ENCODE measurements around the gene TCFL5. TPM values are rescaled to one million over a fixed set of nuclear protein-coding genes. Genes with fewer than 3 reads are reported as not detected.
"Not testable (repeated sequence)": the region's sequence is repeated elsewhere in the genome, so short reads cannot be mapped to it uniquely, and the experiment has no call there.

TCFL5 gene
- total RNA-seq, 1 experiment from 2014 or later: 11.7 TPM

DNA sequence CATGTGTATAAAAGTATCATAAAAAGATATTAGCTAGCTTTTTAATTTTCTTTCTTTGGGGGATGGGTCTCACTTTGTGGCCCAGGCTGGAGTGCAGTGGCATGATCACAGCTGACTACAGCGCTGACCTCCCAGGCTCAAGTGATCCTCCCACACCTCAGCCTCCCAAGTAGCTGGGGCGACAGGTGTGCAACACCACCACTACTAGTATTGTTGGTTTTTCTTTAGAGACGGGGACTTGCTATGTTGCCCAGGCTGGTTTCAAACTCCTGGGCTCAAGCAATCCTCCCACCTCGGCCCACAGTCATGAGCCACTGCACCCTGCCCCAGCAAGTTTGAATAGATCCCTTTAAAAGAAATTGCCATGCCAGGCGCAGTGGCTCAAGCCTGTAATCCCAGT, 6.5 kb downstream of the TCFL5 start:
- DNase-seq (ENCODE audit: low read depth): no peak

DNA sequence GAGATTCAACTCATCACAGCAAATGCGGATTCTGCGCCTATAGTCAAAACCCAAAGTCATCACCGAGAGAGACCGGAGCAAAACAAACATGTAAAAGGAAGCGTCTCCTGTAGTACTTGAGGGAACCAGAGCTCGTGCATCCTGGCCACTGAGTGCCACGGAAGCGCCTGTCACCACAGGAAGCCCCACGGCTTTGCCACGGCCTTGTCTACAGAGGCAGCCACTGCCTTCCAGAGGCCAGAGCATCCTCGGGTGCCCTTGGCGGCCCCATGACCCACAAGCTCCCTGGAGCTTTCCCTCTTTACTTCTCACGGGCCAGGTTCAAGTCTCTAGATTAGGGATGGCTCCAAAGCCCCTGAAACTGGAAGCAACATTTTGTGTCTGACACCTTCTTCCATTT, 7.5 kb downstream of the TCFL5 start:
- DNase-seq (ENCODE audit: low read depth): no peak

DNA sequence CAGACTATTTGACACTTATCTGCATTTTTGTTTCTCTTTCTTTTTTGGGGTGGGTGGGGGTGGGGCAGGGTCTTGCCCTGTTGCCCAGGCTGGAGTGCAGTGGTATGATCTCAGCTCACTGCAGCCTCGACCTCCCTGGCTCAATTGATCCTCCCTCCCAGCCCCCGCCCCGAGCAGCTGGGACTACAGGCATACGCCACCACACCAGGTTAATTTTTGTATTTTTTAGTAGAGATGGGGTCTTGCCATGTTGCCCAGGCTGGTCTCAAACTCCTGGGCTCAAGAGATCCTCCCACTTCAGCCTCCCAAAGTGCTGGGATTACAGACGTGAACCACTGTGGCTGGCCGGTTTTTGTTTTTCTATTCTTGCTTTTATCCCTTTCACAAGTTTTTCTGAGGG, 8.3 kb downstream of the TCFL5 start:
- not testable (repeated sequence) for DNase-seq (ENCODE audit: low read depth)

DNA sequence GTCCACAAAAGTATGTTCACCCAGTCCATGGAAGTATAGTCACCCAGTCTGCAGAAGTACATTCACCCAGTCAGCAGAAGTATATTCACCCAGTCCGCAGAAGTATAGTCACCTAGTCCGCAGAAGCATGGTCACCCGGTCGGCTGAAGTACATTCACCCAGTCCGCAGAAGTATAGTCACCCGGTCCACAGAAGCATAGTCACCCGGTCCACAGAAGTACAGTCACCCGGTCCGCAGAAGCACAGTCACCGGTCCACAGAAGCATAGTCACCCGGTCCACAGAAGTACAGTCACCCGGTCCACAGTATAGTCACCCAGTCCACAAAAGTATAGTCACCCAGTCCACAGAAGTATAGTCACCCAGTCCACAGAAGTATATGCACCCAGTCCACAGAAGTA, 8.8 kb downstream of the TCFL5 start:
- DNase-seq (ENCODE audit: low read depth): no peak

DNA sequence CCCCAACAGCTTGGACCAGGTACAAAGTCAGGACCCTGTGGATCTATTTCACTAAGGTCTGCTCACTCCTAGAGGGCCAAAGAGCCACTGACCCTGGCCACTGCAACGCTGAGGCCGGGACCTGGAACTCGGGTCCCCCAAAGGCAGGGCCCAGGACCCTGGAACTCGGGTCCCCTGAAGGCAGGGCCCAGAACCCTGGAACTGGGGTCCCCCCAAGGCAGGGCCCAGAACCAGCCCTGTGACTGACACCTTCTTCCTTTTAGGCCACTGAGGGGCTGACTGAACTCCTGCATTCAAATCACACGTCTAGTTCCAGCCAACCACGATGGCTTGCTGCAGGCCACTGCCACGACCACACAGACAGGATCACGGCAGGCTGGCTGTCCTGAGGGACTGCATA, 9.4 kb downstream of the TCFL5 start:
- no peak for DNase-seq (ENCODE audit: low read depth)

DNA sequence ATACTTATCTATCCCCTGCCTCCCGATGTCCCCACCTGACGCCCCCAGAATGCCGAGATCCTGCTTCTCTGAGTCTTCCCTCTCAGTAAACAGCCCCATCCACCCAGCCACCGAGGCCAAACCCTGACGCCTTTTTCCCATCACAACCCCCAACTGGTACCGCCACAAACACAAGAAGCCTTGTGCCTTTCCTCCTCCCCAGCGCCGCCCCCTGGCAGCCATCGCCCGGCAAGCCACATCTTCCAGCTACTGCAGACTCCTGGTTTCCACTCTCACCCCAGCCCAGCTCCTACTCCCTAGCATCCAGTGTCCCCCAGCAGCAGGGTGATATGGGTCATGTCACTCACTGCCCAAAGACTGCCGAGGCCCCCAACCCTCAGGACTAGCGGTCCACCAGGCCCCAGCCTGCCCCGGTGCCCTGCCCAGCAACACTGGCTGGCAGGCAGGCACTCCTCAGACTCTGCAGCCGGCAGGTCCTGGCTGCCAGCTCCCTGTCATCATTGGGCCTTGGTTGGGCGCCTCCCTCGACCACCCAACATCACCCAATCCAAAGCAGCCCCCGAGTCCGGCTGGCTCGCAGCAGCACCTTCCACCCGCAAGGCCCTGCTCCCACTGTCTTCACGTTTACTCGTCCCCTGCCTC, 11.2 kb downstream of the TCFL5 start:
- no peak for DNase-seq (ENCODE audit: low read depth)

DNA sequence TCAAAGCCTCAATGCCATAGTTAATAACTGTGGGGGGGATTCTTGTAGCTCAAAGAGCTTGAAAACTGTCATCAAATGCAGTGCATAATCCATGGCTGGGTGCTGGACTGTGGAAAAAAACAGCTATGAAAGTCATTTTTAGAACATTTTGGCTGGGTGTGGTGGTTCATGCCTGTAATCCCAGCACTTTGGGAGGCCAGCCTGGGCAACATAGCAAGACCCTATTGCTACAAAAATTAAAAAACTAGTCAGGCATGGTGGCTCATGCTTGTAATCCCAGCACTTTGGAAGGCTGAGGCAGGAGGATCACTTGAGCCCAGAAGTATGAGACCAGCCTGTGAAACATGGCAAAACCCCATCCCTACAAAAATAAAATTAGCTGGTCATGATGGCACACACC, 12.2 kb downstream of the TCFL5 start:
- no peak for DNase-seq (ENCODE audit: low read depth)

DNA sequence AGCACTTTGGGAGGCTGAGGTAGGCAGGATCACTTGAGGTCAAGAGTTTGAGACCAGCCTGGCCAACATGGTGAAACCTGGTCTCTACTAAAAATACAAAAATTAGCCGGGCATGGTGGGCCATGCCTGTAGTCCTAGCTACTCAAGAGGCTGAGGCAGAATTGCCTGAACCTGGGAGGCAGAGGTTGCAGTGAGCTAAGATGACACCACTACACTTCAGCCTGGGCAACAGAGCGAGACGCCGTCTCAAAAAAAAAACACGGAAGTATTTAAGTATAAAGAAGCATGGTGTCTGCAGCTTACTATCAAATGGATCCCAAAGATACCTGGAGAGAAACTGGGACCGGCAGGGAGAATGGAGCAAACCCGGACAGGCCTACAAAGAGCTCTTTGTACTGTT, 12.7 kb downstream of the TCFL5 start:
- DNase-seq (ENCODE audit: low read depth): not testable (repeated sequence)

DNA sequence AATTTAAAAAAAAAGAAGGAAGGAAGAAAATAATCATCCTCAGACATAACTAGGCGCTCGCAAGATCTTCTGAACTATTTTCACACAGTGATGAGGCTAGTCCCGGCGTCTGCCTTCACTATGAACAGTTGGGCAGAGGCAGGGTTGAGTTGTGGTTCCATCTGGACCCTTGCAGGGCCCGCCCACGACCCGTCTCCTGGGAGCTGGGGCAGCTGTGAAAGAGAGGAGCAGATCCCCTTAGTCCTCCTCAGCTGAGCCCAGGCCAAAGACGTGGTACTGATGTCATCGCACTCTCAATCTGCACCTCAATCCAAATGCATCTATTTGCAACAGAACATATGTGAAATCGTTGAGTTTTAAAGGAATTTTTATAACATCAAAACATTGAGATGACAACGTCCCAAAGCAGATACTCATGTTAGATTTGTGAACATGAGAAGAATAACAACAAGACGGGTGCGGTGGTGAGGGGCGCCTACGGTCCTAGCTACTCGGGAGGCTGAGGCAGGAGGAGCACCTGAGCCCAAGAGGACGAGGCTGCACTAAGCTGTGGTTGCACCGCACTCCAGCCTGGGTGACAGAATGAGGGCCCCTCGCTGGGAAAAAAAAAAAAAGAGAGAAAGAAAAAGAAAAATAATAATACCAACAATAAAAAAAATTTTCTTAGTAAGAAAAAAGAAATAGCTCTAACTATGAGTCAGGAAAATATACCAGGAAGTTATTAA, 15.3 kb downstream of the TCFL5 start:
- no peak for DNase-seq (ENCODE audit: low read depth)

DNA sequence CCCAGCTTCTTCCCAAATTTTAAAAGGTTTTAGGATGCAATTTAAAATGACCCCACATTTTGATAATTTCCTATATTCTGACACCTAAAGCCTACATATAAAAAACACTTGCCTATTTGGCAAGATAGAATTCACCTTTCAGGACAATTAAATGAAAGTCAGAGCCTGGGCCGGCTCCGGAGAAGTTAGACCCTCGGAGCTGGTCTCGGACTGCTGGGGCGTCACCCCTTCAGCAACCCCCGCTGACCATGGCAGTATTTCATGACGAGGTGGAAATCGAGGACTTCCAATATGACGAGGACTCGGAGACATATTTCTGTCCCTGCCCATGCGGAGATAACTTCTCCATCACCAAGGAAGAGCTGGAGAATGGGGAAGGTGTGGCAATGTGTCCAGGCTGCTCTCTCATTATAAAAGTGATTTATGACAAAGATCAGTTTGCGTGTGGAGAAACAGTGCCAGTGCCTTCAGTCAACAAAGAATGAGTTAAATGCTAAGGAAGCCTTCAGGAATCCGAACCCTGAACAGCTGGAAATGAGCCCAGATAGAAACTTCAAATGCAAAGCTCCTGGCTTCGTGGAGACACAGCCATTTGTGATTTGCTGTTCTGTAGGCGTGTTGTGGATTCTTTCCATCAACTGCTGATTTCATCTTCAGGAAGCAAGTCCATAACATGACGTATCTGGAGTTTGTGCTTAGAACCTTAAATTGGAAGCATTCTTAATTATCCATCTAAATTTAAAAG, 16.0 kb downstream of the TCFL5 start:
- DNase-seq (ENCODE audit: low read depth): no peak

DNA sequence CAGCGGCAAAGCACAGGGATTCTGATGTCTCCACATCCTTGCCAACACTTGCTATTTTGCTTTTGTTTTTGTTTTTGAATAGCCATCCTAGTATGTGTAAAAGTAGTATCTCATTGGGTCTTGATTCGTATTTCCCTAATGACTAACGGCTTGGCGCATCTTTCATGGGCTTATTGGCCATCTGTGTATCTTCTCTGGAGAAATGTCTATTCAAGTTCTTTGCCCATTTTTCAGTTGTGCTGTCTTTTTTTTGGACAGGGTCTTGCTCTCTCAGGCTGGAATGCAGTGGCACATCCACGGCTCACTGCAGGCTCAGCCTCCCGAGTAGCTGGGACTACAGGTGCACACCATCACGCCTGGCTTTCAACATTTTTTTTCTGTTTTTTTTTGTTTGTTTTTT, 17.4 kb downstream of the TCFL5 start:
- no peak for DNase-seq (ENCODE audit: low read depth)

DNA sequence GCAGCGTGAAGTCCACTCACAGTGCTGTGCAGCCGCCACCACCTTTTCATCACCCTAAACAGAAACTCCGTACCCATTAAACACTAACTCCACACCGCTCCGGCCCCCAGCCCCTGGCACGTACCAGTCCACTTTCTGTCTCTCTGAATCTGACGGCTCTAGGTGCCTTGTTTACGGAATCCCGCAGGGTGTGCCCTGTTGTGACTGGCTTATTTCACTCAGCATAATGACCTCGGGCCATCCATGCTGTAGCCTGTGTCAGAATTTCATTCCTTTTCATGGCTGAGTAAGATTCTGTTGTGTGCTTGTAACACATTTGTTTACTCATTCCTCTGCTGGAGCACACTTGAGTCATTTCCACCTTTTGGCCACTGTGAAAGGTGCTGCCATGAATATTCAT, 18.0 kb downstream of the TCFL5 start:
- DNase-seq (ENCODE audit: low read depth): no peak

DNA sequence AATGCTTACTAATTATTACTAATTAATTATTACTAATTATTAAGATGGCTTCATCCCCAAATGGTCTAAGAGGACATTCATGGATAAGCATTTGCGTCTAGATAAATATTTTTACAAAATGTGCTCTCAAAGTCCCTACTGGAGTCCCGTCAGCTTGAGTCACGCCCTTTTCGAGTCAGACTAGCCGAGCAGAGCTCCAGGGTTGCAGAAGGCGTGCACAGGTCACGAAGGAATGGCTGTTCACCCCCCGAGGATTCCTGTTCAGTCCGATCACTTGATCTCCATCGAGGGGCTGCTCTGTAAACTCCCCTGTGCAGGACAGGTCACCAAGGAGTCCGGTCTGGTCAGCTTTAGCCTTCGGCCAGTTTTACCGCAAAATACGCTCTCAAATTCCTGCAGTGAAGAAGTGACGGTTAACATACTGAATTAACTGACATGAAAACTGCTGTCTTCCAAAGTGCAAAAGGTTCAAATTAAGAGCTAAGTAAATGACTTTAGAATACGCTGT, 19.9 kb downstream of the TCFL5 start:
- DNase-seq (ENCODE audit: low read depth): no peak

DNA sequence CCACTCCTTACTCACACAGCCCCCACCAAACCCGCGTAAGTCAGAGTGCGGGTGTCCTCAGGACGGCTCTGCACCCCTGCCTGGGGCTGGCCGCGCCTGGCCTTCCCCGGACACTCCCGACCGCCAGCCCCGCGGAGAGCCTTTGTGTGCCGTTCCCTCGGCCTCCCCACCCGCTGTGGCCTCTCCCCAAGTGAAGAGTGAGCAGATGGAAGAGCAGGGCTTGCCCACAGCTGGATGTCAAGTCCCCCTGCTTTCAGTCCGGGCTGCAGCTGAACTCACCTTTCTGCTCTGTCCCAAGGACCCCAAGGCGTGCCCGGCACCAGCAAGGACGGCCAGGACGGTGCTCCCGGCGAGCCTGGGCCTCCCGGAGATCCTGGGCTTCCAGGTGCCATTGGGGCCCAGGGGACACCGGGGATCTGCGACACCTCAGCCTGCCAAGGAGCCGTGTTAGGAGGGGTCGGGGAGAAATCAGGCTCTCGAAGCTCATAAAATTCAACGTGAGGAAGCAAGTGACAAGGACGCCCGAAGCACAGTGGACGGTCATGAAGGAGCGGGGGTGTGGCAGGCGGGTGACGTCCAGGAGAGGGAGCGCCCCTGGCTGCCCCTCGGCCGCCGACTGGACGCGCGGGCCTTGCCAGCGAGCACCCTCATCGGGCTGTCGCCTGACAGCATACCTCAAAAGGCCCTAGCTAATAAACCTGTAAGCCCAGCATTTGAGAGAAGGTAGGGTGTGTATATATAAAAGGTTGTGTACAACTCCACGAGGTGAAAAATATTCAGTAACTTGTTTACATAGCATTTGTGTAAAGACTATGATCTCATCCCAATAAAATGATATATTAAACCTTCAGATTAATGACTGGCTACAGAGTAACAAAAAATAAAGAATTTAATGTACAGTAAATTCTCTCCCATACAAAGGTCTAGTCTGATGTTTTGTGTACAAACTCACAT, 21.1 kb downstream of the TCFL5 start:
- no peak for DNase-seq (ENCODE audit: low read depth)

DNA sequence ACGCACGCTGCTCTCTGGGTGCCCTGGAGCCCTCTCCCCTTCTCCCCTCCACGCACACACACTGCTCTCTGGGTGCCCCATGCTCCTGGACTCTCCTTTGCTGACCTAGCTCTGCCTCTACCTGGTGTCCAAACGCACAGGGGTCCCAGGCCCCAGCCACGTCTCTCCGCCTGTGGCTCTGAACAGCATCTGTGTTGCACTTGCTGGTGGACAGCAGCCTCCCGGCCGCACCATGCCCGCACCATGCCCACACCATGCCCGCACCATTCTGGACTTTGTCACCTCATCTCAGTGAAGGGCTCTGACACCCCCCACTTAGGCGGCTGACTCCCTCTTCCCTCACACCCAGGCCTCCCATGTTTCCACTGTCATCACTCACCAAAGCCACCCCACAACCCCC, 21.8 kb downstream of the TCFL5 start:
- no peak for DNase-seq (ENCODE audit: low read depth)

DNA sequence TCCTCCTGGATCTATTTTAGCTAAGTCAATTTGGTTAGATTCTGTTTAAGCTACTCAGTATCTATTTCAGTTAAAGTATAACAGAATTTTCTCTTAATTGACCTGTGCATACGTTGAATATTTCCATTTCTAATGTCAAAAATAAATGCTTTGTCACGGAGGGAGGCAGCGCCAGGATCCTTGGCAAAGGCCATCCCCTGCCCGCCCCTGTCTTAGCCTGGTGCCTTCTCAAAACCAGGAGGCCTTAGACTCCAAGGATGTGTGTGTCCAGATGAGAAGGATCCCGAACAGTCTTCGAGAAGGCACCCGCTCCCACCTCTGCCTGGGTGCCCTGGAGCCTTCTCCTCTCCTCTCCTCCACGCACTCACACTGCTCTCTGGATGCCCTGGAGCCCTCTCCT, 22.4 kb downstream of the TCFL5 start:
- no peak for DNase-seq (ENCODE audit: low read depth)

DNA sequence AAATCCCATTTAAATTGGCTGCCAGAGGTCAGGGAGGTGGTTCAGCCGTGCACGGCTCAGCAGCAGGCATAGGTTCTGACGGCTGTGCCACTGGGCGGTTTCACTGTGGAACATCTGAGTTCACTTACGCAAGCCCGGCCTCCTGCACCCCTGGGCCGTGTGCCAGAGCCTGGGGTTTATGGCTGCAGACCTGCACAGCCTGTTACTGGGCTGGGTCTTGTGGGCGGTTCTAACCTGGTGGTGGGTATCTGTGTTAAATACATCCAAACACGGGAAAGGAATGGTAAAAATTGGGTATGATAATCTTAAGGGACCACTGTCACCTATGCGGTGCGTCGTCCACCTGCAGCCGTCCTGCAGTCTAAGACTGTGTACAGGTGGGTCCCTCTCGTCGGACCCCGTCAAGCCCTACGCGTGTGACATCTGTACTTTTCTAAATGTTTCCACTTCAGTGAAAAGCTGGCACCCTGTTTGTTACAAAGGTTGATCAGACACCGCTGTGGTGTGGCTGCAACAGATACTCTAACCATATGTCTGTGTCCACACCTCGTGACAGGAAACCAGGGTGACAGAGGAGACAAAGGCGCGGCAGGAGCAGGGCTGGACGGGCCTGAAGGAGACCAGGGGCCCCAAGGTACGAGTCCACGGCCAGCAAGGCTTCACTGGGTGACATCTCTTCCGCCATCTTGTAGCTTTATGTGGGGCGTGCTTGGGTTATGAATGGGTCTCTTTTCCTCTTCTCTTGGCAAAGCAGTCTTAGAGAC, 23.3 kb downstream of the TCFL5 start:
- no peak for DNase-seq (ENCODE audit: low read depth)

DNA sequence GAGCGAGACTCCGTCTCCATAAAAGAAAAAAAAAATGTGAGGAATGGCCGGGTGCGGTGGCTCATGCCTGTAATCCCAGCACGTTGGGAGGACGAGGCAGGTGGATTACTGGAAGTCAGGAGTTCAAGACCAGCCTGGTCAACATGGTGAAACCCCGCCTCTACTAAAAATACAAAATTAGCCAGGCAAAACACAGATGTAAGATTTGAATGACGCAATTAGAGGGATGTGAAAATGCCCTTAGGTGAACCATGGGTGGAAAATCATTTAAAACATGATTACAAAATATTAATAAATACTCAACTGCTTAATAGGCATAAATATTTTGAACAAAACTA, 23.9 kb downstream of the TCFL5 start:
- DNase-seq (ENCODE audit: low read depth): no peak

DNA sequence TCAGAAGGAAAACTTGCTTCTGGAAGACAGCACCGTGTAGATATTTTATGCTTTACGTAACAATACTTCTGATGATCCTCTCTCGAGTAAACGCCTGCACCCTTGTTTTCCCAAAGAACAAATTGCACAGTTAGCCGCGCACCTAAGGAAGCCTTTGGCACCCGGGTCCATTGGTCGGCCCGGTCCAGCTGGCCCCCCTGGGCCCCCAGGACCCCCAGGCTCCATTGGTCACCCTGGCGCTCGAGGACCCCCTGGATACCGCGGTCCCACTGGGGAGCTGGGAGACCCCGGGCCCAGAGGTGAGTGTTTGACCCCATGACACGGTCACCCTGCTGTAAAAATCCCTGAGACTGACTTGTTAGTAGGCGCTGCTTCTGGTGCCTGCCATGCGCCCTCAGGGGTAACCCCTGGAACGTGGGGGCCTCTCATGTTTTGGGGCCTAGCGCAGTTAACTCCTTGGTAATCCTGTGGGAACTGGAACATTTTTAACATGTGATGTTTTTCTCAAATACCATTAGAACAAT, 24.6 kb downstream of the TCFL5 start:
- no peak for DNase-seq (ENCODE audit: low read depth)

DNA sequence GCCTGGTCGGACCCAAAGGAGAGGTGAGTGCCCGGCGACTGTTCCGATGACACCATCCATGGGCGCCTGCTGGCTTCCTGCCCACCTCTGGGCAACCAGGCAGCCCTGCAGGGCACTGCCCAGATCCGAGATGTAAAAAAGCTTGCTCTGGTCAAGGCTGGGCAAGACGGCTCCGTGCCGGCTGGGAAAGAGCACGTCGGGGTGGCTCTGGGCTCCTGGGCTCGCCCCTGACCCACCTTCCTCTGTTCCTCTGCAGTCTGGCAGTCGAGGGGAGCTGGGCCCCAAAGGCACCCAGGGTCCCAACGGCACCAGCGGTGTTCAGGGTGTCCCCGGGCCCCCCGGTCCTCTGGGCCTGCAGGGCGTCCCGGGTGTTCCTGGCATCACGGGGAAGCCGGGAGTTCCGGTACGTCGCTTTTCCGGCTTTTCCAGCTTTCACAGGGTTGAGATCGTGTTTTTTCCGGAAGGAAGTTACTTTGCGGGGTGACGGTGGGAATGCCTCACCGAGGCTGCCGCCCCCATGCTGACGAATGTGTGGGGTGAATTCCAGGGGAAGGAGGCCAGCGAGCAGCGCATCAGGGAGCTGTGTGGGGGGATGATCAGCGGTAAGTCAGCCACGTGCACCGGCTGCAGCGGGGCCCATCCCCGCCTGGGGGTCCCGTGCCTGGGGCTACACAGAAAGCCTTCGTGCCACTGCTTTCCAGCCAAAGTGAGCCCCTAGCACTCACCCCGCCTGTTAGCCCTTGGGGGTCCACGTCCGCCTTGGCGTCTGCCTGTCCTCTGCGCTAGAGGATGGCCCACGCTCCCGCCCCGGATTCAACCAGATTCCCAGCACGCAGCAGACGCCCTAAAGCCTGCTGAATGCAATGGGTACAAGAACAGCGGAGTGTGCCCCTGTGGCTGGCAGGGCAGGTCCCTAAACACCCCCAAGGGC, 25.4 kb downstream of the TCFL5 start:
- DNase-seq (ENCODE audit: low read depth): peak; percentile 53

Measured in Daoy (cell line).